ENCODE measurements around the gene ABLIM3.

Gene ABLIM3

GRCh38 chr5:149260761-149261160, 119.5 kb downstream of the ABLIM3 start:
- no peaks in the 10 kb centered on the region for H3K9me3 ChIP-seq (replicated peaks; ENCODE audit: insufficient read depth, low read length)
- no peaks in the 10 kb centered on the region for H3K36me3 ChIP-seq (replicated peaks; ENCODE audit: insufficient read depth, low read length)
- H3K9me2 ChIP-seq (replicated peaks; ENCODE audit: insufficient read depth, low read length) = no peaks in the 10 kb centered on the region
- H3K4me3 ChIP-seq (ENCODE audit: low read length) = no peak overlapping the region
- no peaks in the 10 kb centered on the region for H3K79me2 ChIP-seq (ENCODE audit: low read length)
- H3K27me3 ChIP-seq (replicated peaks; ENCODE audit: insufficient read depth, low read length) = no peaks in the 10 kb centered on the region
- no peaks in the 10 kb centered on the region for H4K20me1 ChIP-seq (ENCODE audit: insufficient read depth, low read length)
- H3K27ac ChIP-seq (ENCODE audit: low read length) = no peak overlapping the region
- no peak for TF ChIP-seq CTCF (IDR thresholded peaks at IDR 0.05; ENCODE audit: low read length)
- no peak overlapping the region for H3K9ac ChIP-seq (ENCODE audit: low read length)
- no peak overlapping the region for H3K4me2 ChIP-seq (ENCODE audit: low read depth, low read length)
- DNase-seq = no peak
- H3F3A ChIP-seq (ENCODE audit: insufficient read depth, low read length) = peaks cover 4% of the 10 kb centered on the region; the same call in 1 of the 2 replicates
- no peak overlapping the region for H2AFZ ChIP-seq (ENCODE audit: low read length)
- peaks cover 8% of the 10 kb centered on the region for H3K4me1 ChIP-seq (ENCODE audit: low read length)

- H3K4me1 ChIP-seq (ENCODE audit: low read length) = peaks cover 8% of the 10 kb centered on the region
- H3K79me2 ChIP-seq (ENCODE audit: low read length) = no peaks in the 10 kb centered on the region
- H3K9ac ChIP-seq (ENCODE audit: low read length) = no peak overlapping the region
- H2AFZ ChIP-seq (ENCODE audit: low read length) = no peak overlapping the region
- no peak overlapping the region for H3K27ac ChIP-seq (ENCODE audit: low read length)
- no peaks in the 10 kb centered on the region for H3K27me3 ChIP-seq (replicated peaks; ENCODE audit: insufficient read depth, low read length)
- no peaks in the 10 kb centered on the region for H3K9me3 ChIP-seq (replicated peaks; ENCODE audit: insufficient read depth, low read length)
- H3K4me2 ChIP-seq (ENCODE audit: low read depth, low read length) = no peak overlapping the region
- H3K36me3 ChIP-seq (replicated peaks; ENCODE audit: insufficient read depth, low read length) = no peaks in the 10 kb centered on the region
- TF ChIP-seq EZH2 (optimal IDR thresholded peaks at IDR 0.05; ENCODE audit: low read depth, low read length) = no peak
- TF ChIP-seq EZH2phosphoT487 (IDR thresholded peaks at IDR 0.05; ENCODE audit: low read length) = no peak
- no peak for TF ChIP-seq CTCF (IDR thresholded peaks at IDR 0.05; ENCODE audit: low read length)
- H3F3A ChIP-seq (ENCODE audit: insufficient read depth, low read length) = peaks cover 4% of the 10 kb centered on the region; the same call in 1 of the 2 replicates
- no peaks in the 10 kb centered on the region for H4K20me1 ChIP-seq (ENCODE audit: insufficient read depth, low read length)
- H3K9me2 ChIP-seq (replicated peaks; ENCODE audit: insufficient read depth, low read length) = no peaks in the 10 kb centered on the region
- H3K4me3 ChIP-seq (ENCODE audit: low read length) = no peak overlapping the region
- DNase-seq = no peak
Measured at GRCh38 chr5:149261246-149261645, 120.0 kb downstream of the ABLIM3 start.

GRCh38 chr5:149262315-149262714, 121.0 kb downstream of the ABLIM3 start:
- H4K20me1 ChIP-seq (ENCODE audit: insufficient read depth, low read length) = no peaks in the 10 kb centered on the region
- peaks cover 4% of the 10 kb centered on the region; the same call in 1 of the 2 replicates for H3F3A ChIP-seq (ENCODE audit: insufficient read depth, low read length)
- no peak overlapping the region for H3K4me2 ChIP-seq (ENCODE audit: low read depth, low read length)
- peaks cover 8% of the 10 kb centered on the region for H3K4me1 ChIP-seq (ENCODE audit: low read length)
- H2AFZ ChIP-seq (ENCODE audit: low read length) = no peak overlapping the region
- H3K9me2 ChIP-seq (replicated peaks; ENCODE audit: insufficient read depth, low read length) = no peaks in the 10 kb centered on the region
- no peak for DNase-seq
- TF ChIP-seq EZH2 (optimal IDR thresholded peaks at IDR 0.05; ENCODE audit: low read depth, low read length) (no peak), EZH2phosphoT487 (IDR thresholded peaks at IDR 0.05; ENCODE audit: low read length) (no peak), CTCF (IDR thresholded peaks at IDR 0.05; ENCODE audit: low read length) (no peak)
- H3K9me3 ChIP-seq (replicated peaks; ENCODE audit: insufficient read depth, low read length) = no peaks in the 10 kb centered on the region
- H3K9ac ChIP-seq (ENCODE audit: low read length) = no peak overlapping the region
- H3K27me3 ChIP-seq (replicated peaks; ENCODE audit: insufficient read depth, low read length) = no peaks in the 10 kb centered on the region
- H3K27ac ChIP-seq (ENCODE audit: low read length) = no peak overlapping the region
- no peaks in the 10 kb centered on the region for H3K36me3 ChIP-seq (replicated peaks; ENCODE audit: insufficient read depth, low read length)
- H3K79me2 ChIP-seq (ENCODE audit: low read length) = no peaks in the 10 kb centered on the region
- no peak overlapping the region for H3K4me3 ChIP-seq (ENCODE audit: low read length)

Data from MM.1S (cell line).